Stimulated activated CD8-positive, alpha-beta memory T cell treated with anti-CD3 and anti-CD28 coated beads, Interleukin-4, amount 100 ng/mL, for 1 hour (primary cell): ENCODE measurements around the gene POLD4.

Experiments
- DNase-seq, 2 donors: peaks; one replicate each; pipeline ENCODE4 v3.0.0-alpha.2; 2020; ENCODE audit warnings: low read depth in 2 of 2, low spot score in 1 of 2

The POLD4 gene

DNA sequence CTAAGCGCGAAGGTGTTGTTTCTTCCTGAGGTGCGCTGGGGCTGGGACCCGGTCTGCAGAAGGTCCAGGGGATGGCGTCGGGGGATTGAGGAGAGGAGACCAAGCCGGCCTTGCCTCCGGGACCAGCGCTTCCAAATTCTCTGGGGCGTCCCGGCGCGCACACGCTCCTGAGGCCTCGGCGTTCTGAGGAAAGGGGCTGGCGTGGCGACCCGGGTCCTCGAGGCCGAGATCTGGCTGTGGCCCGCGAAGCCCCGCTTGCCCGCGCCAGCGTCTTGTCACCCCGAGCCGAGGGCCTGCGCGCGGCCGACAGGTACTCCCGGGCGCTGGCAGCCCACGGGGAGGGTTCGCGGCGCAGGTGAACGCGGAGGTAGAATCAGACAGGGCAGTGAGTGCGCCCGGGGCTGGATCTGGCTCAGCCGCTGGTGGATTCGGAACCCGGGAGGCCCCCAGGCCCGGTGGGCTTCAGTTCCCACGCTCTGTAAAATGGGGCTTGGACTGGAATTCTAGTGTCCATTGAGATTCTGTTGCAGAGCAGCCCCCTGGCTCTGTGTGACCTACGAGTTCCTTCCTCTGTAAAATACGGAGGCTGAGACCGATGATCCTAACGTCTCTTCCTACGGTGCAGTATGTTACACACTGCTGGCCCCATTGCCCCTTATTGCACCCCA, 35.3 kb downstream of the POLD4 start:
- no peak for DNase-seq

DNA sequence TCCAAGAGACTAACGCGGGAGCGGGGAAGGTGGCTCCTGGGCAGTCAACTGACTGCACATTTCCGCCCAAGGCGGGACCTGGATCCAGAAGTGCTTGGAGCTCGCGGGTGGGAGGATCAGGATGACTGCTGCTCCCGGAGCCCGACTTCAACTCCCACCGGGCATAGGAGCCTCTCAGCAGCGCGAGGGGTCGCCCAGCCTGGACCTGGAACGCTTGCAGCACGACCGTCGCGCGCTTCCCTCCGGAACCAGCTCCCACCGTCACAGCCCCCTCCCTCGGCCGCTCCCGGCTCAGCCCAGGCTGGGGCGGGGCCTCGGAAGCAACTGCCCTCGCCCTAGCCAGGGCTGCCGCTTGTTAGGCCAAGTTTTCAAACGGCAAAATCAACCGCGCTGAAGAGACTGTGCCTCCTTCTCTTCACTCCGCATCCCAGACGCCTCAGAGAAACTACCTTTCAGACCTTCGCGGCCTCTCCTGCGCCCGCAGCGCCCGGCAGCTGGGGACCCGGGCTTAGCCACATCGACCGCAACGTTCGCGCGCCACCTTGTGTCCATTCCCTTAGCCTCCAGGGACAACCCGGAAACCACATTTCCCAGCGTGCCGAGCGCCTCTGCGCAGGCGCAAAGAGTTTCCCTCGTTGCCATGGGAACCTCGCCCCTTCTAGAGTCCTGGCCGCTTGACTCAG, 36.0 kb downstream of the POLD4 start:
- peak; percentile 99 for DNase-seq

DNA sequence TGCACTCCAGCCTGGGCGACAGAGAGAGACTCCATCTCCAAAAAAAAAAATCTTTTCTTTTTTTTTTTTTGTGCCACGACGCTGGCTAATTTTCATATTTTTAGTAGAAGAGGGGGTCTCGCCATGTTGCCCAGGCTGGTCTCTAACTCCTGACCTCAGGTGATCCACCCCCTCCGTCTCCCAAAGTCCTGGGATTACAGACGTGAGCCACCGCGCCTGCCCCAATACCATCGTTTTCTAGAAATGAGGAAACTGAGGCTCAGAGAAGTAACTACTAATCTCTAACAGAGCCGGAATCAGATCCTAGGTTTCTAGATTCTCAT, 36.5 kb downstream of the POLD4 start:
- DNase-seq: no peak

DNA sequence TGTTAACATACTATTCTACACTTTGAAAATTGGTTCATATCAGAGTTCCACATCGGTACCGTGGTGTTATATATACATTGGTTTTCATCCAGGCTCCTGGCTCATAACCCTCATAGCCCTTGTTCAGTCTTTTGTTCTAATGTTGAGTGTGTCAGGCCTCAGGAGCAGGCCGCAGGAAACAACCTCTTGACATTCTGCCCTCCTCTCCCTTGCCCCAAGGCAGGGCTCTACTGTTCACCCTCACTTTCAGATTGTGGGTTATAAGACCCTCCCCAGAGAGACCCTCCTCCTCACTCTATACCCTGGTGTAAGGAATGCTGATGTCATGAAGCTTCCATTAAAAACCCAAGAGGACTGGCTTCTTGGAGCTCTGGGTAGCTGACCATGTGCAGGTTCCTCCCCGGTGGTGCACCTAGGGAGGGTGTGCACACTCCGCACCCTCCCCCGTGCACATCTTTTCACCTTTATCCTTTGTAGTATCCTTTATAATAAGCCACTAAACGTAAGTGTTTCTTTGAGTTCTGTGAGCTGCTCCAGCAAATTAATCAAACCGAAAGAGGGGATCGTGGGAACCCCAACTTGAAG, 37.9 kb downstream of the POLD4 start:
- no peak for DNase-seq

DNA sequence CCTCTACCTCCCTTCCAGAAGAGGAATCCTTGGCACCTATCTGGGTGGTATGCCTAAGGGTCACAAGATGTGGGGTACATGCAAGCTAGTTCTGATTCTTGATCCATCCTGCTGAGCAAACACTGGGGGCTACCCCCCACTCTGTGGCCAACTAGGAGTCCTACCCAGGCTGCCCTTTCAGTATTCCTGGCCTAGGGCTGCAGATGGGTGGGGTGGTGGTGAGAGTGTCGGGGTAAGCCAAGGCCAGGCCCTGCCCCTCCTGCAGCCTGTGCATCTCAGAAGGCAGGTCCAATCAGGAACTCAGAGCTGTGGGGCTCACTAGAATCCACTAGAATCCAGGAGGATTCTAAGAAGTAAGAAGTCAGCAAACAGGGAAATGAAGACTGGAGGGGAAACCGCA, 39.1 kb downstream of the POLD4 start:
- DNase-seq: no peak

DNA sequence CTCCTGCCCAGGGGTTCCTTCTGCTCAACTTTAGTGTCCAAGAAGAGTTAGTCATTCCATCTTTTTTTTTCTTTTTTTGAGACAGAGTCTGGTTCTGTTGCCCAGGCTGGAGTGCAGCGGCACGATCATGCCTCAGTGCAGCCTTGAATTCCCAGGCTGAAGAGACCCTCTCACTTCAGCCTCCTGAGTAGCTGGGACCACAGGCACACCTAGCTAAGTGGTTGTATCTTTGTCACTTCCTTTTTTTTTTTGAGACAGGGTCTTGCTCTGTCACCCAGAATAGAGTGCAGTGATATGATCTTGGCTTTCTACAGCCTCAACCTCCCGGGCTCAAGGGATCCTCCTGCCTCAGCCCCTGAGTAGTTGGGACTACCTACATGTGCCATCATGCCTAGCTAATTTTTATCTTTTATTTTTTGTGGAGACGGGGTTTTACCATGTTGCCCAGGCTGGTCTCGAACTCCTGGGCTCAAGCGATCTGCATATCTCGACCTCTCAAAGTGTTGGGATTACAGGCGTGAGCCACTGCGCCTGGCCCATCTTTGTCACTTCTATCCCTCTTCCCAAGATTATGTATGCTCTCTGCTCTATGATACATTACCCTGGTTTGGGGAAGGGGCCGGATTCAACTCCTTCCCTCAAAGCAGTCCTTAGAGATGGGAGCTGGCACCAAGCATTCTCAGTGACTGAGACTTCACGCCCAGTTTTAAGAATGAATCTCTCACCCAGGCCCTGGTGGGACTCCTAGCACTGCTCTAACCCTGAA, 40.0 kb downstream of the POLD4 start:
- DNase-seq: no peak

DNA sequence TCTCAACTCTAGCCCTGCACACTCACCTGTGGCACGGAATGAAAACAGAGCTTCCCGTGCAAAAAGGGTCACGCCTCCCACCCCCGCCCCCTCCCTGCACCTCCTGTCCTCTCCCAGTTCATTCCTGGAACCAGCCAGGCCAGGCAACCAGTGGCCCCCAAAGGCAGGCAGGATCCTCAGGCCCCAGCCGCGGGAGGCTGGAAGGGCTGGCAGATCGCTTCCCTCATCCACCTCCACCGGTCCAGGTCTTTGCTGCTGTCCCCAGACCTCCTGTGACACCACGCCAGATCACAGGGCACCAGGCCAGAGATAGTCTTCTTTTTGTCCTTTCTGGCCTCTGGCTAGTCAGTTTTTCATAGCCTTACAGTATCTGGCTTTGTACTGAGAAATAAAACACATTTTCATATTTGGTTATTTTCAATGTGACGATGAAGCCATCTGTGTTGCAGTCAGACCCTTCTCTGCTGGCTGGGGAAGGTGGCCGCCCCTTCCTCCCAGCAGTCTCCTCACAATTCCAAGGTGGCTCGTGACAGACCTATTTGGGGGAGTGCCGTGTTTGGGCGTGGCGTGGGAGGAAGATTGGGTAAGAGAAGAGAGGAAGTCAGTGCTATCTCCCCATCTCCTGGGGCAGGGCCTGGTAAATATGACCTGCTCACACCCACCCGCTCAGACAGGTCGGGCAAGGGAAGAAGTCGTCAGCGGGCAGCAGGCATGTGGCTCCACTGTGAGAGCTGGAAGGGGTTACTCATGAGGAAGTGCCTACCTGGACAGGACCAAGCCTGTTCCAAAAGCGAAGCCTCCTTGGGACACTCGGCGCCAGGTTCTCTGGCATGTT, 40.9 kb downstream of the POLD4 start:
- DNase-seq: no peak

DNA sequence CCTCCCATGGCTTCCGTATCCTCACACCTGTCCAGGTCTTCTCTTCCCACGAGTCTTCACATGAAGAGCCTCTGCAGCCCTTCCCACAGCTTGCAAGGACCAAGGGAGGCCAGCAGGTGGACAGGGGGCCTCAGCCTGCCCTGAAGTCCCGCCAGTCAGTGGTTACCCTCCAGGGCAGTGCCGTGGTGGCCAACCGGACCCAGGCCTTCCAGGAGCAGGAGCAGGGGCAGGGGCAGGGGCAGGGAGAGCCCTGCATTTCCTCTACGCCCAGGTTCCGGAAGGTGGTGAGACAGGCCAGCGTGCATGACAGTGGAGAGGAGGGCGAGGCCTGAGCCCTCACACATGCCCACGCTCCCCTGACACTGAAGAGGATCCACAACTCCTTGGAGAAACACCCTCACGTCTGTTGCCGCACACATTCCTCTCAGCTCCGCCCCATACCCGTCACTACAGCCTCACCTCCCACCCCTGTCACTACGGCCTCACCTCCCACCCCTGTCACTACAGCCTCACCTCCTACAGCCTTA, 41.7 kb downstream of the POLD4 start:
- no peak for DNase-seq

DNA sequence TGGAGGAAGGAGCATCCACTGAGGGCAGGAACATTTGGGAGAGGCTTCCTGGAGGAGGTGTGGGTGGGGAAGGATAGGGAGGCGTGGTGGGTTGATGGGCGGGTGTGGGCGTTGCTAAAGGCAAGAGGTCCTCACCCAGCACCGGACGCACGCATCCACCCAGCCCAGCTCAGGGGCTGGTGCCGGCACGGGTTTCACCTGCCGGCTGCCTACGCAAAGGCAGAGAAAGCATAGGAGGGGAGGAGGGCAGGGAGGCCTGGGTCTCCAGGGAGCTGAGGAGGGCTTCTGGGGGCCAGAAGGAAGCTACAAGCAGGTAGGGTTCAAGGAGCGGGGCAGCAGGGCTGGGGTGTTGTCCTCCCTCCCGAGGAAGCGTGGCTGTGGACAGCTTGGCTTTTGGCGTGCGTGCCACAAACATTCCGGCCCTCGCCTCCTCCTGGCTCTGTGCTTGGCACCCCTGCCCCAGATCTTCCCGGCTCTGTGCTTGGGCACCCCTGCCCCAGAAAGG, 42.2 kb downstream of the POLD4 start:
- DNase-seq: no peak

DNA sequence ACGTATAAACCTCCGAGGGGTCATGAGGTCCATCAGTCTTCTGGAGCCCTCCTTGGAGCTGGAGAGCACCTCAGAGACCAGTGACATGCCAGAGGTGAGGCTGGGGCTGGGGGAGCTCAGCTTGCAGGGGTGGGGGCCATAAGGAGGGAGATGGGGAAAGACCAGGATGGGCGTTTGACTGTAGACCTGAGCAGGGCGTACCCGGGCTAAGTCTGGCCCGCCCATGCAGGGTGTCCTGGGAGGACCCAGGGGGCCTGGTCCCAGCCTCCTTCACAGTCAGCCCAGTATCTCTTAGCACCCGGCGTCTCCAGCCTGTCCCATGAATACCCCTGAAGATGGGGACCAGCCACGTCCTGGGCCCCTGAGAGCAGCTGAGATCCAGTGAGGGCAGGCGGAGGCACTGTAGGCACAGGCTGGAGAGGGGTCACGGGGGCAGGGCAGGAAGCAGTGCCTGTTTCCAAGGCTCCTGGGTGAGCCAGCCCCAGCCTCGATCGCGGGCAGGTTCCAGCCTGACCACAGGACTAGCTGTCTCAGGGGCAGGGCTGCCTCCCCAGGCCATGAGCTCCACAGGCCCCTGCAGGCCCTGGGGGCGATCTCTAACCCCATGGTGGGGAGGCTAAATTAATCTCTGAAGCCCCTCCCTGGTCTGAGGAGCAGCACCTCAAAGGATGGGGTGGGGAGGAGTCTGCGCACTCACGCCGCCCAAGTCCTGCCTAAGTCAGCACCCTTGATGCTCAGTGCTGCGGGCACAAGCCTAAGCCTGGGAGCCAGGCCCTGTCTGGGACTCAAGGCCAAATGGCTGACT, 42.9 kb downstream of the POLD4 start:
- DNase-seq: no peak

DNA sequence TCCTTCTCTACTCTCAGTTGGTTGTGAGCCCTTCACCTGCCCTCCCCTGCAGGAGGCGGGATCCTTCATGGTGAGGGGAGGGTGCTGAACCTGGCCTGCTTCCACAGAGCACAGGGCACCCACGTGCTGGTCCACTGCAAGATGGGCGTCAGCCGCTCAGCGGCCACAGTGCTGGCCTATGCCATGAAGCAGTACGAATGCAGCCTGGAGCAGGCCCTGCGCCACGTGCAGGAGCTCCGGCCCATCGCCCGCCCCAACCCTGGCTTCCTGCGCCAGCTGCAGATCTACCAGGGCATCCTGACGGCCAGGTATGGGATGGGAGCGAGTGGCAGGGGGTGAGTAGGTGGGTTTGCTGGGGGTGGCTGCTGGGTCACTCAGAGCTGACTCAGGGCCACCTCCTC, 43.7 kb downstream of the POLD4 start:
- DNase-seq: no peak

DNA sequence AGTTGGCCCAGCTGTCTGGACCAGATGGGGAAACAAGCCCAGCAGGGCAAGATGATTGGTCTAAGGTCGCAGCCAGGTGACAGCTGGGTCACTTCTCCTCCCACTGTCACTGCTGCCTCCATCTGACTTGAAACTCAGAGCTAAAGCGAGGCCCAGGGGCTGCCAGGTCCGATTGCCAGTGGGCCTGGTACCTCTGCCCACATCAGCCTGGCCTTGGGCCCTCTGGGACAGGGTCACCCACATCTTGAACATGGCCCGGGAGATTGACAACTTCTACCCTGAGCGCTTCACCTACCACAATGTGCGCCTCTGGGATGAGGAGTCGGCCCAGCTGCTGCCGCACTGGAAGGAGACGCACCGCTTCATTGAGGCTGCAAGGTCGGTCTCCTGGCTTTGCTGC, 44.2 kb downstream of the POLD4 start:
- no peak for DNase-seq

DNA sequence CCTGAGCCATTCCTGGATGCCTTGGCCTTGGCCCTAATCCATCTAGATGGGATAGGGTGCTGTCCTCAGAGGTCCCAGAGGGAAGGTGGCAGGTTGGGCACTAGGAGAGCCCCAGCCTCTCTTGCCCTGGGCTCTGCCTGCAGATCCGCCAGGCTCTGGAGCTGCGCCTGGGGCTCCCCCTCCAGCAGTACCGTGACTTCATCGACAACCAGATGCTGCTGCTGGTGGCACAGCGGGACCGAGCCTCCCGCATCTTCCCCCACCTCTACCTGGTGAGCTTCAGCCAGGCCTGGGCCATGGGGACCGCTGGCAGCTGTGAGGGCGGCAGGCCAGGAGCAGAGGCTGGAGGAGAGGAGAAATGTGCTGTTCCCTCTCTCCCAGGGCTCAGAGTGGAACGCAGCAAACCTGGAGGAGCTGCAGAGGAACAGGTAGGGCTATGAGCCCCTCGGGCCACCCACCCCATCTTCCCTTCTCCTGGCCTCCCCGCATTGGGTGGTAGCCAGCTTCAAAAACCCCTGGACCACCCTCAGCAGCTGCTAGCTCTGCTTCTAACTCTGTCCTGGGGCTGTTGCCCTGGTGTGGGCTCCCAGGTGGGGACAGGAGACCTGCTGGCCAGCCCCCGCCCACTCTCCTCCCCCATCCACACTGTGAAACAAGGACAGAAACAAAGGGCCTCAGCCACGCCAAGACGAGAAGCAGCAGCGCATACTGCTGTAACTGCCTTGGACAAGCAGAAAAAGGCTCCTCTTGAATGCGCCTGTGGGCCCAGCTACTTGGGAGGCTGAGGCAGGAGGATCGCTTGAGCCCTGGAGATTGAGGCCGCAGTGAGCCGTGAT, 45.1 kb downstream of the POLD4 start:
- no peak for DNase-seq

DNA sequence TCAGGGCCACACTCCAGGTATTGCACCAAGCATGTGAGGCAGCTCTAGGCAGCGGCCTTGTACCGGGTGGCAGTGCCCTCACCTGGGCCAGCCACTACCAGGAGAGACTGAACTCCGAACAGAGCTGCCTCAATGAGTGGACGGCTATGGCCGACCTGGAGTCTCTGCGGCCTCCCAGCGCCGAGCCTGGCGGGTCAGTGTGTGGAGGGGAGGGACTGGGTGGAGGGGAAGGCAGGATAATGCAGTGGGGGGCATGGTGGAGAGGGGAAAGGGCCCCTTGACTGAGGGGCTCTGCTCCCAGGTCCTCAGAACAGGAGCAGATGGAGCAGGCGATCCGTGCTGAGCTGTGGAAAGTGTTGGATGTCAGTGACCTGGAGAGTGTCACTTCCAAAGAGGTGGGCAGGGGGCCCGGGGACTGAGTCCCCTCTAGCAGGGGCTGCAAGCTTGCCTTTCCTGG, 45.8 kb downstream of the POLD4 start:
- DNase-seq: no peak

DNA sequence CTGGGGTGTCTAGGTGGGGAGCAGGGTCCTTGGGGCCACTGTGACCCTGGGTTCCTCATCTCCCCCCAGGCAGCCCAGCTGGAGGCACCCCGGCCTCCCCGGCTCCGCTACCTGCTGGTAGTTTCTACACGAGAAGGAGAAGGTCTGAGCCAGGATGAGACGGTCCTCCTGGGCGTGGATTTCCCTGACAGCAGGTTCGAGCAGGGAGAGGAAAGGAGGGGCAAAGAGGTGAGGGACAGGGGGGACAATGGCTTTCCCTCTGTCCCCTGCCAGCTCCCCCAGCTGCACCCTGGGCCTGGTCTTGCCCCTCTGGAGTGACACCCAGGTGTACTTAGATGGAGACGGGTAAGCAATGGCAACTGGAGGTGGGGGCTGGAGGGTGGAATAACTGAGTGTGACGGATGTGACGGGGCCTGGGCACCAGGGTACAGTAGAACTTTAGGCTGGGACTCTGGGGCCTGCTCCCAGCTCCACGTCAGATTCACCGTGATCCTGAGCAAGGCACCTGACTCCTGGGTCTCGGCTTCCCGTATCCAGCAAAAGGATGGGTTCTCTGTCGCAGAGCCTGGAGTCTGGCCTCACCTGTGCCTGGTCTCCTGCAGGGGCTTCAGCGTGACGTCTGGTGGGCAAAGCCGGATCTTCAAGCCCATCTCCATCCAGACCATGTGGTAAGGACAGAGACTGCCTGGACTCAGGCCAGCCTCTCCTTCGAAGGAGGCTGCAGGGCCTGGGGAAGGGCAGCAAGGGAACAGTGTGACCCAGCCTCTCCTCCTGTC, 46.4 kb downstream of the POLD4 start:
- no peak for DNase-seq

DNA sequence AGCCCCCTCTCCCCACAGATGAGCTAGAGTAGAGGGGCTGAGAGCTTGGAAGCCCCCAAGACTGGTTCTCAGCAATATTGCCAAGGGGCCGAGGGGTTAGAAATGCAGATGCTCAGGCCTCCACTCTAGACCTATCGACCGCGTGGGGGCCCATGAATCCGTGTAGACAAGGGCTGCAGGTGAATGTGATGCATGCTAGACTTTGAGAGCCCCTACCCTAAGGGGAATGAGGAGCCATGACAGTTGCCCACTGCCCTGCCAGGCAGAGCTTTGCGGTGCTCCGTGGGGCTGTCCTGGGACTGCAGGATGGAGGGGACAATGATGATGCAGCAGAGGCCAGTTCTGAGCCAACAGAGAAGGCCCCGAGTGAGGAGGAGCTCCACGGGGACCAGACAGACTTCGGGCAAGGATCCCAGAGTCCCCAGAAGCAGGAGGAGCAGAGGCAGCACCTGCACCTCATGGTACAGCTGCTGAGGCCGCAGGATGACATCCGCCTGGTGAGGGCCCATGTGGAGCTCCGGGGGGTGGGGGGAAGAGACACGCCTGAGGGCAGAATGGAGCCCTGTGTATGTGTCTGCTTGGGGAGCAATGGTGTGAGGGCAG, 48.7 kb downstream of the POLD4 start:
- no peak for DNase-seq

DNA sequence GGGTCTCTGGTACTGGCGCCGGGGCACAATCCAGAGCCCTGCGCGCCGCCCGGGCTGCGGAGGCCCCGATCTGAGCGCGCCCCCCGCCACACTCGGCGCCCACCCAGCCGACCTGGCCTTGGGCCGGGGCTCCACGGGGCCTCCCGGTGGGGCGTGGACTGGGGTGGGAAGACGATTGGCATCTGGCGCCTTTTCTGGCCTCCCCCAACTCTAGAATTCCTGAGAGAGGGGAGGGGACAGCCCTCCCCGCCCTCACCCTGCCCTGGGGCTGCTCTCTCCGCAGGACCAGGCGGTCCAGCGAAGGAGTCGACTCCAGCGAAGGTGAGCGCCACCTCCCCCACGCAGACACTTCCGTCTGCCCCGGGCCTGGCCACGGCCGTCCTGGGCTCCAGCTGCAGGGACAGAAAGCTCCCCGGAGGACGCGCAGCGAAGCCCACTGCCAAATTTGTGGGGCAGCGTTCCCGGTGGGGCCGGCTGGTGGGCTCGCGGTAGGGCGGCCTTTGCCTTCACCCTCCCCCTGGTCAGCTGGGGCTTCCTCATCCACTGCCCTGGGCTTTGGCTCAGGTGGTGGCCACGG, 49.4 kb downstream of the POLD4 start:
- DNase-seq: no peak
